ENCODE measurements around the gene UAP1. TPM values are rescaled to one million over a fixed set of nuclear protein-coding genes. Genes with fewer than 3 reads are reported as not detected.

UAP1 gene
- total RNA-seq, 1 experiment from 2014 or later: 26.9 TPM

DNA sequence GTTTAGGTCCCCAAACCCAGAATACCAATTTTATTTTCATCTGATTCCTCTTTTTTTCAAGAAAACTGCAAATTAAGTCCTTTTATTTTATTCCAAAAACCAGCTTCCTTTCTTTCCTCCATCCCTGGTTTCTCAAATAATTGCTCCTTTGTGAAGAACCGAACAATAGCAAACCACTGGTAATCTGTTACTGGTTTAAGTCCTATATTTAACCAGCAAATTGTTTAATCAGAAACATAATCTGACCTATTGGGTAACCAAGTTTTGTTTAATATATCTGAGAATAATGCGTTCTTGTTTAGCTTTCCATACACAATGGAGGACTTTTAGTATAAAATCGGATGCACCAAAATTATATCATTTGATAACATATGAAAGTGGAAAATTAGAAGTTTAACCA lies 57.6 kb downstream of the UAP1 start:
- H2BK5ac ChIP-seq (ENCODE audit: insufficient read length, low read length): no peak overlapping the region
- H4K91ac ChIP-seq (ENCODE audit: insufficient read length, low read depth, low read length): no peak overlapping the region
- no peak overlapping the region for H3K27ac ChIP-seq (ENCODE audit: insufficient read length, low read depth, low read length)
- no CpG with 5 or more reads among the region's 3 CpGs for WGBS (ENCODE audit: extremely low coverage, insufficient read length, low lambda C conversion rate)
- no peak overlapping the region for H2AK5ac ChIP-seq (ENCODE audit: insufficient read length, low read length)
- H4K20me1 ChIP-seq (ENCODE audit: control insufficient read depth, insufficient read depth, insufficient read length): no peaks in the 10 kb centered on the region
- H3K14ac ChIP-seq (ENCODE audit: insufficient read depth, low read length): no peak overlapping the region
- Mint-ChIP-seq H3K27ac (no peak overlapping the region), H3K4me3 (no peak overlapping the region), H3K9me3 (peaks cover 13 to 19% of the 10 kb centered on the region in 2 experiments), H3K36me3 (ENCODE audit: insufficient read depth in 1 of 3, low read depth in 3 of 3) (peaks cover 8 to 24% (median 13%) of the 10 kb centered on the region in 3 experiments), H3K4me1 (no peaks in the 10 kb centered on the region), H3K27me3 (ENCODE audit: low read depth) (no peaks in the 10 kb centered on the region)
- no peak overlapping the region for H2AFZ ChIP-seq (ENCODE audit: low read length)
- no peak for DNase-seq
- no peak overlapping the region for H3T11ph ChIP-seq (ENCODE audit: low read length)
- no peaks in the 10 kb centered on the region for H3K79me2 ChIP-seq (ENCODE audit: insufficient read depth, low read length)
- H2BK12ac ChIP-seq (ENCODE audit: insufficient read length, low read depth, low read length): no peak overlapping the region
- no peak overlapping the region for H4K5ac ChIP-seq (ENCODE audit: insufficient read length, low read depth, low read length)
- H3K79me1 ChIP-seq (ENCODE audit: insufficient read depth, low read depth, low read length, poor library complexity, severe bottlenecking): no peaks in the 10 kb centered on the region
- no peak for TF ChIP-seq CTCF (conservative IDR thresholded peaks at IDR 0.05)
- H3K23ac ChIP-seq (ENCODE audit: insufficient read length, low read depth, low read length): no peak overlapping the region
- no peaks in the 10 kb centered on the region for H3K23me2 ChIP-seq (ENCODE audit: insufficient read length, low read depth, low read length, poor library complexity, severe bottlenecking)
- no peaks in the 10 kb centered on the region for H3K9me3 ChIP-seq (ENCODE audit: control insufficient read depth, low read depth, low read length)
- no peak overlapping the region for H4K8ac ChIP-seq (replicated peaks; ENCODE audit: insufficient read length, low read depth, low read length)
- no peak overlapping the region for H3K18ac ChIP-seq (ENCODE audit: insufficient read length, low read depth, low read length)
- H3K27me3 ChIP-seq (ENCODE audit: insufficient read depth, low read length): no peaks in the 10 kb centered on the region
- no peak overlapping the region for H3K9ac ChIP-seq (ENCODE audit: extremely low read depth, insufficient read length, low read length)
- H3K4ac ChIP-seq (ENCODE audit: low read depth, low read length): no peak overlapping the region
- H2BK120ac ChIP-seq (ENCODE audit: low read depth, low read length, poor library complexity, severe bottlenecking): no peak overlapping the region
- H3K4me2 ChIP-seq (ENCODE audit: insufficient read depth, insufficient read length, low read length): no peak overlapping the region
- H3K56ac ChIP-seq (ENCODE audit: insufficient read length, low read depth, low read length): no peak overlapping the region
- no peak overlapping the region for H2BK15ac ChIP-seq (ENCODE audit: low read depth, low read length)
- no peak overlapping the region for H2BK20ac ChIP-seq (ENCODE audit: low read depth, low read length, poor library complexity, severe bottlenecking)
- no peaks in the 10 kb centered on the region for H3K4me1 ChIP-seq (ENCODE audit: insufficient read depth, low read length)

Measured in H9 (cell line).